NCI-H748 treated with DMSO at 0.1 percent for 48 hours (cell line): ENCODE results near the gene BET1.
"Not testable (repeated sequence)": the region's sequence is repeated elsewhere in the genome, so short reads cannot be mapped to it uniquely, and the experiment has no call there.

Experiments
- DNase-seq: peaks from one replicate; lab custom pipeline; 2025; lab: John Stamatoyannopoulos, UW

BET1 gene

GRCh38 chr7:94004024-94004951 is at the start of gene BET1:
Gene BET1 (minus strand): TSS chr7:94004355. CDS start chr7:94004216, 139 bp downstream.
- peak; percentile 81 for DNase-seq

DNA sequence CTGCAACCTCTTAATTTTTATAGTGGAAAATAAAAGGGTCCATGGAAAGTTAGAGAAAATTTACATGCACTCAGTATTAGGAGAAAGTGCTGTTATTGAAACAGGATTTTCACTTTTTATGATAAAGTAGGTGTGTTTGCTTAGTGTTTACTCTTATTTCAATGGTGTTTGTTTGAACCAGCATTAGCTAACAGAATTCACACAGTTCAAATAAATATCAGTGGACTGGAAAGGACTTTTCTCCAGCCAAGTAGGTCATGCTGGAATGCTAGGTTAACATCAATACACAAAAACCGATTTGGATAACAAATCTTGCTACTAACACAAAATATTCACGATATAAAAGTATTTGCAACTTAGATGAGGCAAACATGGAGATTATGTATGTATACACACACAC is 49.4 kb upstream of the BET1 start:
- no peak for DNase-seq

DNA sequence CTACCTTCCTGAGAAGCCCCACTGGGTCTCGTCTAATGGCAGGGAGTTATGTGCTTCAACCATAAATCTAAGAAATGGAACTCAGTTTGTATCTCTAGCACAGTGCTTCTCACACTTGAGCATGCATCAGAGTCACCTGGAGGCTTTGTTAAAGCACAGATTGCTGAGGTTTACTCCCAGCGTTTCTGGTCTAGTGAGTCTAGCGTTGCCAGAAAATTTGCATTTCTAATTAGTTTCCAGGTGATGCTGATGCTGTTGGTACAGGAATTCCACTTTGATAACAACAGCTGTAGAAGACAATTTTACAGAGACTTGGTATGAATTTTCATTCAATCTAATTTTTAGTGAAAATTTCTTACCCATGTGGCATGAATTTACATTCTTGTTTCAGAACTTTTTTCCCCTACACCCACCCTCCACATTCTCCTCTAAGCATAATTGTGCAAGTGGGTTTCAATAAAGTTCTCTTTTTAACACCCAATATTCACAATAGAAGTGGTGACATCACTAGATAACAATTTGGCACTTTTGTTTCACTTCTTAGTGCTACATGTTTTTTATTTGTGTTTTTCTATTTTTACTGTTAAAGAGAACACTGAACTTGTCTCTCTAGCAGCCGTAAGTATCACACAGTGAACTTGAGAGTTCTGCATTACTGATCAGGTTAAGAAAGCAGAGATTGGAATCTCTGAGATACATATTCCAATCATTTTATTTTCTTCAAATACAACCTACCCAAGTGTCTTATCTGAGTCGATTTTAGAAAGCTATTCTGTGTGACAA is 48.4 kb upstream of the BET1 start:
- DNase-seq = no peak

DNA sequence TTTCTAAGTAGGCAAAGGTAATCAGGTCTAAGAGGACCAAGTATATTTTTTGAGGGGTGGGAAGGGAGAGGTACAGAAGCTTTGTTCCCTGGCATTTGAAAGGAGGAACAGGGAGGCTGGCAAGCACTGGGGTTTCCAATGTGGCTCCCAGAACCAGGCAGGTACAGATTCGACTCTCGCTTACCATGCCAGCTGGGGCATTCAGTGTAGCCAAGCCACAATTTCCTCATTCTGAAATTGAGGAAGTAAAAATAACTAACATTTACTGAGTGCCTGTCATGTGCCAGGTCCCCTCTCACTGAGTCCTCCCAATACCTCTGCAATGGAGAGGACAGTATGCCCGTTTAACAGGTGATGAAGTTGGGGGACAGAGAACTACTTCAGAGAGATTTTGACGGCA is 45.9 kb upstream of the BET1 start:
- no peak for DNase-seq

DNA sequence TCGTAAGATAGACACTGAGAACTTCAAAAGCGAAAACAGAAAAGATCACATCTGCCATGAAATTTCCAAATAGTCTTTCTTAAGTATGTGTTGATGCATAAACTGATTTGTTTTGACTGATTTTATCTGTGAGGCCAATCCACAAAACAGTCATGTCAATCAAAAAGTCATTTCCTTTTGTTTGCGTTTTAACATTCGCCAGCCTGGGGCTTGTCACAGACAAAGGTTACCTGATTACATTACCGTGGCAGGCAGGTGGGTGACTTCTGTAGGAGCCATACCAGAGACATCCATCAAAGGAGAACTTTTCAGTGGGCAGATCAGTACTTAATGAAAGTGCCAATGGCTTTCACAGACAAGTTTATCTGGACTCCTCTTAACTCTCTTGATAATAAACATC is 45.5 kb upstream of the BET1 start:
- peak; percentile 36 for DNase-seq

DNA sequence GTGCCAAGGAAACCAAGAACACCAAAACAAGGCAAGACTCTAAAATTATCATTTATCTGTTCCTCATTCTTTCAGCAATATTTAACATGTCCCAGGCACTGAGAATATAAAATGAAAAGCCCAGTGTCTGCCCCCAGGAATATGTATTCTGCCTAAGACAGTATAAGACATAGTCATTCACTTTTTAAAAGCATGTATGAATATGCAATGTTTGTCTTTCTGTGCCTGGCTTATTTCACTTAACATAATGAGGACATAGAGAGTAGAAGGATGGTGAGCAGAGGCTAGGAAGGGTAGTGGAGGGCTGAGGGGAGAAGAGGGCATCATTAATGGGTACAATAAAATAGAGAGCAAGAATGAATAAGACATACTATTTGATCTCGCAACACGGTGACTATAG is 44.6 kb upstream of the BET1 start:
- DNase-seq = no peak

DNA sequence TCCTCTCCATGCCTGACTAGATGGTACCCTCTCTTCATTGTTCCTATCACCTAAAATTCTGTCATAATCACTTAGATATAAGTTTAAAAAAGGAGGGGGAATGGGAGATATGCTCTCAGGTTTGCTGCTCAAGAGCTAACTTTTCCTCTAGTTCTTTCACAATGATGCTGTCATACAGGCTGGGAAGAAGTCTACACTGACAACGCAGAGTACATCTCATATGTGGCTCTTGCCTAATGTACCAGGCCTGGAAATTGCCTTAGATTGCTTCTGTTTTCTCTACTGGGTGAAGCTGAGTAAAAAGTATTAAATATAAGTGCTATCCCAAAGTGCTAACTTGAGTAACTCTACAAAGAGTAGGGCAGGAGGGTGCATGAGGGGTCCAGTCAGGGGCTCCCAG is 43.8 kb upstream of the BET1 start:
- DNase-seq = no peak

DNA sequence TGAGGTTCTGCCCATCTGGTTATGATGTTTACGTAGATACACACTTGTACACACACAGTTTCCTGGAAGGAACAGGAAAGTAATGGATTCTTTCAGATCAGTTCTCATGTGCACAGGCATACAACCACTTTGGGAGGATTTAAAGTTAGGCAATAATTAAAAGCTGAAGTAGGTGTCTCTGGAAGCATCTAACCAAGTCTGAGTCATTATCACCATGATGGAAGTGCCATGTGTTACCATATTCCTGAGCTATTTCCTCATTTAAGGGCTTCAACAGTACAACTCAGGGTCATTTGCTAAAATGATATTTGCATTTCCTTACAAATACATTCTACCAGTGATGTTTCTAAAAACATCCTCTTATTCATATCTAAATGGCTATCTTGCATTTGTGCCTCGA is 41.4 kb upstream of the BET1 start:
- DNase-seq = no peak

GRCh38 chr7:94044806-94045205 is 40.7 kb upstream of the BET1 start:
- no peak for DNase-seq

DNA sequence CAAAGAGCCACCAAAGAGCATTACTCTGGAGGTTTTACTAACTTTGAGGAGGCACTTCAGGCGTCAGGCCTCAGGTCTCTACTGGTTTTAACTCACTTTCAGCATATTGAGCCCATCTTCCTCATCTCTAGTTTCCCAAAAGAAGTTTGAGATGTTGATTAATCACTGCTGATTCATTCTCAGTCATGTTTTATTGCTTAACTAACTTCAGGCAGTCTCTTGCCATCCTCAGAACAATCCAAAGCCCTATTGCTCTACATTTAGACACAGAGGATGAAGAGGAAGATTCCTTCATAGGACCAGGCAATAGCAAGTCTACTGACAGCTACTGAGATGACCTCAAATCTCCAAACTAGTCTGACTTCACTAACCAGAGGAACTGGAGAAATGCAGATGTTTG is 39.1 kb upstream of the BET1 start:
- no peak for DNase-seq

- DNase-seq = no peak
These were observed 38.2 kb upstream of the BET1 start for GRCh38 chr7:94042381-94042780.

GRCh38 chr7:94041529-94041928 is 37.4 kb upstream of the BET1 start:
- no peak for DNase-seq

GRCh38 chr7:94040254-94040653 is 36.1 kb upstream of the BET1 start:
- no peak for DNase-seq

GRCh38 chr7:94039368-94040035 is 35.3 kb upstream of the BET1 start:
- DNase-seq = no peak

- no peak for DNase-seq
These were observed 27.7 kb upstream of the BET1 start for GRCh38 chr7:94031865-94032264.

DNA sequence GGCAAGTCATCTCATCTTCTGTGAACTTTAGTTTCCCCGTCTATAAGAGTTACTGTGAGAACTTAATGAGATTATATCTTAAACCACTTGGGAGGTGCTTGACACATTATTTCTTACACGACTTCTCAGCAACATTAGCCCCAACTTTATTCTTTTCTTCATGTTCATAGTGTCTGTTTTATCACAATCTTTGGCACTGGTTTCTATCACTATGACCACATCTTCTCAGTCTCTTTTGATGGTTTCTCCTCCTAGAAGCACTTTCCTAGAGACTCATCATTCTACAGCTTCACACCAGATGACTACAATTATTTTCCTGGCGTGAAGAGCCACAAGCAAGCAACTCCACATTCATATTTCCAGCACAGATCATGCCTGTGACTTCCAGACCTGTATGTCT is 26.5 kb upstream of the BET1 start:
- DNase-seq = no peak

DNA sequence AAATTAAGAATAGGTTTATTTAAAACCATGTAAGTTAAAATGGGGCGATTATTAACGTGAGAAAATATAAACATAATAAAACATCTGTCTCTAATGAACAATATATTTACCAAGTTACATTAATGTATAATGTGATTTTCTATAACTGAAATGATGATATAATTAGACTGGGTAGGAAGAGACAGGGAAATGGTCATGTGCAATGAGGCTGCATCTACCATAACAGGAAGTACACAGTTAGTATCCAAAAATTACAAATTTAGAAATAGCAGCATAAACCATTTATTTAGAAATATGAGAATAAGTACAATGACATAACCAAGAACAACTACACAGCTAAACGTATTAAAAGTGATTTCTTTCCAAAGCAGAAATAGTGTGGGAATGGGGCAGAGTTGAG is 25.8 kb upstream of the BET1 start:
- no peak for DNase-seq

- no peak for DNase-seq
These were observed 24.6 kb upstream of the BET1 start for GRCh38 chr7:94028768-94029167.

- not testable (repeated sequence) for DNase-seq
These were observed 22.5 kb upstream of the BET1 start for GRCh38 chr7:94026619-94027018.

GRCh38 chr7:94022550-94022949 is 18.4 kb upstream of the BET1 start:
- no peak for DNase-seq

- DNase-seq = no peak
These were observed 12.6 kb upstream of the BET1 start for GRCh38 chr7:94016786-94017185.

DNA sequence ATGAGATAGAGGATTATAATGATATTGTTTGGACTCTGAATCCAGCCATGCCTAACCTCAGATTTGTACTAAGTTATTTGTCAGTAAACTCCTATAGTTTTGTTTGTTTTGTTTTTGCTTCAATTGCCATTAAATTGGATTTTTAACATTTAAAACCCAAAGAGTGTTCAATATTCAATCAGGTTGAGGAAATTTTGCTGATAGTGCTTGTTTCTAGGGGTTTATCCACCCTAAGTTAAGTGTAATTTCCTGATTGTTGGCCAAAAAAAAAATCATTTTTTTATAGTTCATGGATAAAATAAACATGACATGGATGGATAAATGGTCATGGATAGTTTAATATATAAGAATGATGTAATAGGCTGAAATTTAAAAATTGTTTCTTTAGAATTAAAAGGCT is 11.4 kb upstream of the BET1 start:
- no peak for DNase-seq

DNA sequence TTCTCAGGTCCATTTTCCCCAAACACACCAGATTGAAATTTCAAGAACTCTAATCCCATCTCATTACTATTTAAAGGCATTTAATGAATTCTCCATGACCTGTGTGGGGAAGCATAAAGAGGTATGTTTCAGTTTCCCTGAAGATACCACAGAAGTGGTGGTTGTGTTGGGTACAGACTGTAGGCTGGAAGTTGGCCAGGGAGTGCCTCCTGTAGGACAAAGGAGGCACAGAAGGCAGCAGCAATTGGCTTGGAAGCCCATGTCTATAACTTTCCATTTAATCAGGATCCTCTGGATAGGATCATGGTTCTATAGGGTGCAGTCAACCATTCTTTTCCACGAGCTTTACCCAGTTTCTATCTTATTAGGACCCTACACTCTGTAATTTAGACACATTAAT is 8.6 kb upstream of the BET1 start:
- DNase-seq = no peak
